Psoas muscle (tissue), 8 donors: Measurements from ENCODE around the gene ZNF526. TPM values are rescaled to one million over a fixed set of nuclear protein-coding genes. Genes with fewer than 3 reads are reported as not detected.

Experiments
- ATAC-seq, 4 donors: fragments of 200-7000 bp; cut with Tn5 transposase; one replicate each; pipeline ENCODE4 v1.9.1; 2020; ENCODE audit warnings: moderate library complexity in 3 of 4, mild to moderate bottlenecking in 2 of 4
- DNase-seq, 2 donors: peaks; one replicate each; pipeline ENCODE4 v3.0.0-alpha.2; 2020
- H3K27ac ChIP-seq: fragments of 200-600 bp; one replicate; pipeline ENCODE4 v1.8.0; 2022
- H3K27me3 ChIP-seq, 3 donors: fragments of 200-600 bp in 1 of 3; one replicate each; pipeline versions ENCODE4 v1.6.1 to v1.8.0; 2013 to 2022; ENCODE audit warnings: low read length in 2 of 3, mild to moderate bottlenecking in 2 of 3, moderate library complexity in 1 of 3; ENCODE audit not compliant: insufficient read depth in 3 of 3
- H3K36me3 ChIP-seq, 2 donors: fragments of 200-600 bp in 1 of 2; one replicate each; pipeline versions ENCODE4 v1.6.1 to v1.8.0; 2013 to 2022; ENCODE audit warnings: low read depth in 1 of 2, mild to moderate bottlenecking in 1 of 2, moderate library complexity in 1 of 2; ENCODE audit not compliant: insufficient read depth in 1 of 2
- H3K4me1 ChIP-seq: fragments of 200-600 bp; one replicate; pipeline ENCODE4 v1.8.0; 2022
- H3K4me3 ChIP-seq: fragments of 200-600 bp; one replicate; pipeline ENCODE4 v1.8.0; 2022; ENCODE audit warnings: mild to moderate bottlenecking
- H3K9me3 ChIP-seq: fragments of 200-600 bp; one replicate; pipeline ENCODE4 v1.8.0; 2022
- WGBS, 3 donors: extraction: QIAGEN DNeasy Blood & Tissue Kit; methylation state at CpG; one replicate each; pipeline versions ENCODE4 v1.1.6 to v1.1.7; 2013; 5-methylcytosine and 5-hydroxymethylcytosine counted together
- intact Hi-C, 2 donors: fragments of 100-400 bp; cut with DNase I; formaldehyde crosslinking; loops; one replicate each; pipeline versions ENCODE4 v1.11.0 to v1.14.2; 2022
- polyA plus RNA-seq, 3 donors: library from polyadenylated mRNA; stranded (reverse); fragments of 200-250 nt; gene quantifications; one replicate each; pipeline ENCODE4 v1.2.3, GENCODE V29; 2013
- total RNA-seq, 4 donors: library from RNA; stranded (reverse); fragmentation: NEBNext Ultra II Directional in 2 of 4; extraction: Animal tissue kit (Norgen Biotek cat#: 25700) in 2 of 4; gene quantifications; one replicate each; pipeline versions ENCODE4 v1.2.1 to v1.2.4, GENCODE V29; 2021 to 2023
- TF ChIP-seq, protein P1 (sequence below): fragments of 200-600 bp; IDR thresholded peaks from one replicate; pipeline ENCODE4 v1.8.0; 2022; ENCODE audit warnings: antibody characterized with exemption
- donor health status: healthy with polysubstance abuse.
- donor health status: DM: no; HTN: no; CAD: no; lungs with moderate emphysema.
- donor health status: Bipolar disorder and iron deficiency.
- donor health status: healthy.
- donor health status: DM: yes; HTN: yes; CAD: no.
- donor health status: DM: no; HTN: no; CAD: no.
- donor health status: DM: no; HTN: no; CAD: no.
- donor health status: DM: yes; HTN: yes; CAD: no.

Gene ZNF526
- total and polyA plus RNA-seq, 7 donors: 3.4 to 7.9 (median 5.9) TPM

GRCh38 chr19:42228641-42229040, 8.5 kb downstream of the ZNF526 start:
- H3K27me3 ChIP-seq: no peaks in the 10 kb centered on the region
- intact Hi-C loops: no loop called here
- TF ChIP-seq, protein P1, sequence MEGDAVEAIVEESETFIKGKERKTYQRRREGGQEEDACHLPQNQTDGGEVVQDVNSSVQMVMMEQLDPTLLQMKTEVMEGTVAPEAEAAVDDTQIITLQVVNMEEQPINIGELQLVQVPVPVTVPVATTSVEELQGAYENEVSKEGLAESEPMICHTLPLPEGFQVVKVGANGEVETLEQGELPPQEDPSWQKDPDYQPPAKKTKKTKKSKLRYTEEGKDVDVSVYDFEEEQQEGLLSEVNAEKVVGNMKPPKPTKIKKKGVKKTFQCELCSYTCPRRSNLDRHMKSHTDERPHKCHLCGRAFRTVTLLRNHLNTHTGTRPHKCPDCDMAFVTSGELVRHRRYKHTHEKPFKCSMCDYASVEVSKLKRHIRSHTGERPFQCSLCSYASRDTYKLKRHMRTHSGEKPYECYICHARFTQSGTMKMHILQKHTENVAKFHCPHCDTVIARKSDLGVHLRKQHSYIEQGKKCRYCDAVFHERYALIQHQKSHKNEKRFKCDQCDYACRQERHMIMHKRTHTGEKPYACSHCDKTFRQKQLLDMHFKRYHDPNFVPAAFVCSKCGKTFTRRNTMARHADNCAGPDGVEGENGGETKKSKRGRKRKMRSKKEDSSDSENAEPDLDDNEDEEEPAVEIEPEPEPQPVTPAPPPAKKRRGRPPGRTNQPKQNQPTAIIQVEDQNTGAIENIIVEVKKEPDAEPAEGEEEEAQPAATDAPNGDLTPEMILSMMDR: no peak
- ATAC-seq: no peak
- WGBS, 3 donors: 65 to 83% (median 76%) methylated on average over 4 of the region's 4 CpGs
- H3K4me1 ChIP-seq: no peaks in the 10 kb centered on the region
- DNase-seq: no peak
- H3K27ac ChIP-seq: no peak overlapping the region
- peaks cover 6 to 94% of the 10 kb centered on the region in 2 donors for H3K36me3 ChIP-seq
- no peaks in the 10 kb centered on the region for H3K9me3 ChIP-seq
- no peak overlapping the region for H3K4me3 ChIP-seq

DNA sequence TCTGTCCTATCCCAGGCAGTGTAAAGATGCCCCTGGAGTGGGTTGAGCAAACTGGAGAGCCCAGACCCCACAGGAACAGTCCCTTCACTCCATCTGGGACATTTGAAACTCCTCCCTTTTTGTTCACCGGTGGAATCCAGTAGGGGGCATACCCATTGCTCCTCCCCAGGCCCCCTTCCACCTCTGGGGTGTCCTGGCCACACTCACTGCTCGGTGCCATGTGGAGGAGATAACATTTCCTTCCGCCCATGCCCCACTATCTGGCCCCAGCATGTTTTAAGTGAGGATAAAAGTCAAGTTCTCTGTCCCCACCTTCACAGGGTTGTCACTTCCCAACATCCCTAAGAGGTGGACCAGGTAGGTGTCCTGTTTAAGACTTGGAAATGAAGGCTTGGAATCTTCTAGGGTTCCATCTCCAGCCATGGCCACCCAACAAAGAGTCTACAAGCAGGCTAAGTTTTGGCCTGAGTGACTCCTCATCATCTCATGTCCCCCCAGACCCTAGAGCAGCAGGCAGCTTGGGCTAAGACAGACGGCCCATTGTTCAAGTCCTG, 9.3 kb downstream of the ZNF526 start:
- intact Hi-C loops: no loop called here
- DNase-seq (no peak), ATAC-seq (no peak)
- TF ChIP-seq, protein P1: no peak
- Histone ChIP-seq H3K4me3 (no peak overlapping the region), H3K36me3 (peaks cover 9 to 98% of the 10 kb centered on the region in 2 donors), H3K4me1 (no peaks in the 10 kb centered on the region), H3K27ac (no peak overlapping the region), H3K27me3 (no peaks in the 10 kb centered on the region), H3K9me3 (no peaks in the 10 kb centered on the region)
- WGBS, 3 donors: 60 to 77% (median 62%) methylated on average over 4 of the region's 4 CpGs

DNA sequence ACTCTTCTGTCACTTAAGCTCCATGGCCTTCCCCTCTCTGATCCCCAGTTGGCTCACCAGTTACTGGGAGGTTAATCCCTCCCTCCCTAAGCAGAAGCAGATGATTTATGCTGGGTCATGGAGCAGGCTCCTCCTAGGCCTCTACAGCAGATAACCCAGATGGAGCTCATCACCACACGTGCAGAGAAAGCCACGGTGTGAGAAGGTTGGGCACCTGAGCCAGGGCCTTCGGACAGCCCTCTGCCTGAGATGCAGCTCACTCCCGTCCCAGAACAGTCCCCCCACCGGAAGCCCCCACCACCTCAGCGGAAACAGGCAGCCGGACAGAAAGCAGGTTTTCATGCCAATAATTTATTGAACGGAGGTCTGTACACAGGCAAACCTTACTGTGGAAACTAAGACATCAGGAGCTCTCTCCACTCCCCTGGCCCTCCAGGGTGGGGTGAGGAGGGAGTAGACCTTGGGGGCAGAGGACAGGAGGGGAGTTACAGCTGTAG, 9.8 kb downstream of the ZNF526 start:
- H3K27me3 ChIP-seq: no peaks in the 10 kb centered on the region
- TF ChIP-seq, protein P1: no peak
- DNase-seq (no peak), ATAC-seq (no peak)
- intact Hi-C loops: no loop called here
- no peak overlapping the region for H3K27ac ChIP-seq
- H3K9me3 ChIP-seq: no peaks in the 10 kb centered on the region
- no peak overlapping the region for H3K4me3 ChIP-seq
- peaks cover 12 to 98% of the 10 kb centered on the region in 2 donors for H3K36me3 ChIP-seq
- H3K4me1 ChIP-seq: no peaks in the 10 kb centered on the region
- WGBS, 3 donors: 44 to 53% (median 47%) methylated on average over 8 of the region's 8 CpGs

DNA sequence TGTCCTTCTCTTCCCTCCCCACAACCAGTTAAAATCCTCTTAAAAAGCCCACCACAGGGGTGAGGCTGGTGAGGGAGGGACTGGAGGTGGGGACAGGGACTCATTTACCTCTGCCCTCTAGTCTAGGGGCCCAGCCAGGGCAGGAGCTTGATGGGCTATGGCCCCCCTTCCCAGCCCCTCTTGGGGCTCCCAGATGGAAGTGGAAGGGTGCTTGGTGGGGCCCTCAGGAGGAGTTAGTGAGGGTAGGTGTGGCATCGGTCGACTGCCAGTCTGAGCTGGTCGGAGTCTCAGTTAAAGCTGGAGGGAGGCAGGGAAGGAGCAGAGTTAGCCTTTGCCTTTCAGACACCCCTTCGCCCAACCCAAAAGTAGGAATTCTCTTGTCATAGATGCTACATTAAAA, 10.5 kb downstream of the ZNF526 start:
- Histone ChIP-seq H3K9me3 (no peaks in the 10 kb centered on the region), H3K36me3 (peaks cover 15 to 98% of the 10 kb centered on the region in 2 donors), H3K4me3 (no peak overlapping the region), H3K27ac (no peak overlapping the region), H3K4me1 (no peaks in the 10 kb centered on the region), H3K27me3 (no peaks in the 10 kb centered on the region)
- no peak for DNase-seq
- WGBS, 3 donors: 80 to 89% (median 83%) methylated on average over 4 of the region's 4 CpGs
- intact Hi-C loops: no loop called here
- ATAC-seq: no peak
- TF ChIP-seq, protein P1: no peak

DNA sequence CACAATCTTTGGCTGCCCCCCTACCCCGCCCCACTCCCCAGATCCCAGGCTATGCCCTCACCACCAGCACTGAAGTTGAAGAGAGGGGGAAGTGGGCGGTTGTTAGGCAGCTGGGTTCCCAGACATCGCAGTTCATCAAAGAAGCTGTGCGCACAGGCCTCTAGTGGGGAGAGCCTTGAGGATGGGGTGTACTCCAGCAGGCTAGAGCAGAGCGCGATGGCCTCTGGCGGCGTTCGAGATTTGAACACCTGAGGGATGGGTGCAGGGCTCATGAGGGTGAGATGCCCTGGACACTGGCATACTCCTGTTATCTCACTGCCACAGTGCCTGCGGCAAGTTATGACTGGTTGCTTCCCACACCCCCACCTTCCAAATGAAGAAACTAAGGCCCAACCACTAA, 12.3 kb downstream of the ZNF526 start:
- WGBS, 3 donors: 93 to 98% (median 94%) methylated on average over 10 of the region's 10 CpGs

More for the DNA sequence above, 12.3 kb downstream of the ZNF526 start:
- no peaks in the 10 kb centered on the region for H3K4me1 ChIP-seq
- H3K9me3 ChIP-seq: no peaks in the 10 kb centered on the region
- peaks cover 8 to 99% of the 10 kb centered on the region in 2 donors for H3K36me3 ChIP-seq
- no peak overlapping the region for H3K4me3 ChIP-seq
- TF ChIP-seq, protein P1: no peak
- no peak for DNase-seq
- no peak overlapping the region for H3K27ac ChIP-seq
- H3K27me3 ChIP-seq: no peaks in the 10 kb centered on the region
- ATAC-seq: no peak
- intact Hi-C loops: no loop called here
